HTERT RPE-1 (cell line): ENCODE results near the gene HNRNPF.
"Not testable (repeated sequence)": the region's sequence is repeated elsewhere in the genome, so short reads cannot be mapped to it uniquely, and the experiment has no call there.

Source experiments
- in situ Hi-C: fragments of 300-500 bp; cut with MboI; formaldehyde crosslinking; loops from 4 replicates; pipeline ENCODE4 v1.14.3; 2020; ENCODE audit warnings: low sequenced_read_pairs

The HNRNPF gene

DNA sequence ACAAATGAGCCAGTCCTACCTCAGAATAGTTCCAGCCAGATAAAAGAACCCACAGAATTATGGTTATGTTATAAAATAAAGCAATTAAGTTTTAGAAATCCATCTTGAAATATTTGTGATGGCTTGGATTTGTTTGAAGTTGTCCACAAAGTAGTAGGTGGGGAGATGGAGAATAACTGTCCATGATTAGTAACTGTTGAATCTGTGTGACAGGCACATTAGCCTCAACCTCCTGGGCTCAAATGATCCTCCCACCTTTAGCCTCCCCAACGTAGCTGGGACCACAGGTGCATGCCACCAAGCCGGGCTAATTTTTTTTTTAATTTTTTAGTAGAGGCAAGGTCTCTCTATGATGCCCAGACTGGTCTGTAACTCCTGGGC is 10.1 kb downstream of the HNRNPF start:
- in situ Hi-C loops = no loop called here

- in situ Hi-C loops = no loop called here
Observed at GRCh38 chr10:43396928-43397624, 11.9 kb downstream of the HNRNPF start.

DNA sequence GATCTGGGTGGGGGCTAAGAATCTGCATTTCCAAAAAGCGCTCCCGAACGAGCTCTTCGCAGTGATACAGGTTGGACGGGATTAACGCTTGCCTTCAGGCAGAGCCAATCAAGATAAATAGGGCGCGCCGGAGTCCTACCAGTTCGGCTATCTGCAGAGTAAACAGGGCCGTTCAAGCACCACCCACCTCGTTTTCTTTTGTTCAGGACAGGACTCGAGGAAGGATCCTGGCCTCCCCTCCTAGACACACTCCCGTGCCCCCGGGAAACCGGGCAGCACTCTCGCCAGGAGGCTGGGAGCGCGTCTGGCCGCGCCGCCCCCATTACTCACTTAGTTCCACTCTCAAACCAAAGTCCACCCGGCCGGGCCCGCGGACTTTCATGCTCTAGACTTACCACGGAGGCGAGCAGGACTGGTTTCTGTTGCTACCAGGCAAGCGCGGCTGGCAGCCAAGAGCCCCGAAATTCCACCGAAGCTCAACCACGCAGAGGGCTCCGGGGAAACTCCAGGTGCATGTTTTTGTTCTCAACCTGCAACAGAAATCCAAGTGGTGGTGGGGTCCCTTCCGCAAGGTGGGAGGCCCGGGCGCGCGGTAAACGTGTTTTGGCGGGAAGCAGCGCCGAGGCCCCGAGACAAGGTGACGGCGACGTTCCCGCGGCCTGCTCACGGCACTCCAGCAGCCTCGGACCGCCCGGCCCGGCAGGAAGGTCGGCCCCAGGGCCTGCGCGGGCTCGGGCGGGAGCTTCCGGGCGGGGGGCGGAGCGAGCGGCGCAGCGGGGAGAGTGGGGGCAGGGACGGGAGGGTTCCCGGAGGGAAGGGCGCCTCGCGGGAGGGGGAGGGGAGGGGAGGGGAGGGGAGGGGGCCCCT is 12.7 kb downstream of the HNRNPF start:
- in situ Hi-C loops = no loop called here

GRCh38 chr10:43395571-43396060 is 13.4 kb downstream of the HNRNPF start:
- in situ Hi-C loops = no loop called here

DNA sequence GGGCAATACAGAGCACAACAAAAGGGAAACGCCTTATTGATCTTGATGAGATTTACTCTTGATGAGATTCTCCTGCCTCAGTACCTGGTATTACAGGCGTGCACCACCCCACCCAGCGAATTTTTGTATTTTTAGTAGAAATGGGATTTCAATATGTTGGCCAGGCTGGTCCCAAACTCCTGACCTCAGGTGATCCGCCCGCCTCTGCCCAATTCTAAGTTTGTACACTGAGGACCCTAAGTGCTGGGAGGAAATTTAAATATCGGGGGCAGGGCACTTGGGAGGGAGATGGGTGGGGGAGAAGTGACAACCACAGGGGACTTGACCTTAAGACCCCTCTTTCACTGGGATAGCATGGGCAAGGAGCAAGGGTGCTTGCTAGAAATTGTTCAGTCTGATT is 14.1 kb downstream of the HNRNPF start:
- in situ Hi-C loops = no loop called here

GRCh38 chr10:43393606-43394360 is 15.2 kb downstream of the HNRNPF start:
- in situ Hi-C loops = no loop called here

DNA sequence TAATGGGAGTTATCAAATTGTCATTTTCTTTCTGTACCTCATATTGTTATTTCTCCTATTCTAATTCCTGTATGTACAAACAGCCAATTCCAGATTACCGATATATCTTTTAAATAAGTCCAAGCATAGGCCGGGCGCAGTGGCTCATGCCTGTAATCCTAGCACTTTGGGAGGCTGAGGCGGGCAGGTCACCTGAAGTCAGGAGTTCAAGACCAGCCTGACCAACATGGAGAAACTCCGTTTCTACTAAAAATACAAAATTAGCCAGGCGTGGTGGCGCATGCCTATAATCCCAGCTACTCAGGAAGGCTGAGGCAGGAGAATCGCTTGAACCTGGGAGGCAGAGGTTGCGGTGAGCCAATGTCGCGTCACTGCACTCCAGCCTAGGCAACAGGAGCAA is 15.8 kb downstream of the HNRNPF start:
- in situ Hi-C loops = not testable (repeated sequence)

DNA sequence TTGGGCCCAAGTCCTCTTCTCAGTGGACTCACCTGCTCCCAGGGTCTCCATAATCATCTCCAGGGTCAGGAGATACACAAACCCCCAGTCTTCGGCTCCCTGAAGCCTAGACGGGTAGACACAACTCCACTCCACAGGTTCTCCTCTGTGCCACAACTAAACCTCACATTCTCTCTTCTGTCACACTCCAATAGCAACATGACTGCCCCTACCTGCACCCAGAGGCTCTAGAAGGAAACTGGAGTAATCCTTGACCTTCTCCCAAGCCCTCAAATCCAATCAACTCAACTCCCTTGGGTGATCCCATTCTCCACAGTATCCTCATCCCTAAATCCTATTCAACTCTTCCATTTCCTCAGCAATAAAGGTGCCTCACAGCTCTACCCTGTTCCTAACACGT is 16.2 kb downstream of the HNRNPF start:
- in situ Hi-C loops = no loop called here

GRCh38 chr10:43391496-43391895 is 17.5 kb downstream of the HNRNPF start:
- in situ Hi-C loops = no loop called here

DNA sequence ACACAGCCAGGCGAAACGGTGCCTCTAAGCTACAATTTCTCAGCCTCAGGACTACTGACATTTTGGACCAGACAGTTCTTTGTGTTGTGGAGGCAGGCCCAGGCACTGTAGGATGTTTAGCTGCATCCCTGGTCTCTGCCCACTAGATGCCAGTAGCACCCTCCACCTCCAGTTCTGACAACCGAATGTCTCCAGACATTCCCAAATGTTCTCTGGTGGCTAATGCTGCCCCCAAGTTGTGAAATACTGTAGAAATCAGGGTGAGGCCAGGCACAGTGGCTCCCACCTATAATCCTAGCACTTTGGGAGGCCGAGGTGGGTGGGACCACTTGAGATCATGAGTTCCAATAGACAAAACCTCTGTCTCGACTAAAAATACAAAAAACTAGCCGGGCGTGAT is 18.2 kb downstream of the HNRNPF start:
- in situ Hi-C loops = no loop called here

- in situ Hi-C loops = no loop called here
Observed at GRCh38 chr10:43390333-43390732, 18.7 kb downstream of the HNRNPF start.

GRCh38 chr10:43389867-43390266 is 19.1 kb downstream of the HNRNPF start:
- in situ Hi-C loops = no loop called here

- in situ Hi-C loops = no loop called here
Observed at GRCh38 chr10:43387678-43388032, 21.3 kb downstream of the HNRNPF start.

DNA sequence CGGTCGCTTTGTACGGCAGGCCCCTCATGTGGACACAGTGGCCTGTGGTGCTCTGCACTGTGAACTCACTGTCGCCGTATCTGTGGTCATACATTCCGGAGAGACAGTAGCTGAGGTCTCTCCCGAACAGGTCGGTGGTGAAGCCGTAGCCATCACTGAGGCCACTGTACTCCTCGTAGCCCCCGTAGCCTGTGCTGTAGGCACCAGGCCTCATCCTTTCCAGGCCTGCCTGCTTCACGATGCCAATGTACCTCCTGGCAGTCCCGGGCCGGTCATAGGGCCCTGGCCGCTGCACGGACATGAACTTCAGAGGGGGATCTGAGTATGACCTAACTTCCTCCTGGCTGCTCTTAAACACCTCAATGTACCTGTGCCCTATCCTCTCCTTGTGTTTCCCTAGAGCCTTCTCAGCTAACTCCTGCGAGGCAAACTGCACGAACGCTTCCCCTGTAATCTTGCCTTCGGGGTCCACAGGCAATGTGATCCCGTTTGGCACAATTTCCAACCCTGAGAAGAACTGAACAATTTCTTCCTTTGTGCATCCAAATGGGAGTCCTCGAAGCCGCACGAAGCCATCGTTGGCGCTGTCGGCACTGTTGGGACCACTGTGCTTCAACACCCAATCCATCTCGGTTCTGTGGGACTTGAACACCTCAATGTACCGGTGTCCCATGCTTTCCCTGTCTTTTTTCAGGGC is 21.9 kb downstream of the HNRNPF start:
- in situ Hi-C loops = no loop called here

- in situ Hi-C loops = no loop called here
Observed at GRCh38 chr10:43386549-43386948, 22.4 kb downstream of the HNRNPF start.

GRCh38 chr10:43385412-43386004 is 23.5 kb downstream of the HNRNPF start:
- in situ Hi-C loops = no loop called here

DNA sequence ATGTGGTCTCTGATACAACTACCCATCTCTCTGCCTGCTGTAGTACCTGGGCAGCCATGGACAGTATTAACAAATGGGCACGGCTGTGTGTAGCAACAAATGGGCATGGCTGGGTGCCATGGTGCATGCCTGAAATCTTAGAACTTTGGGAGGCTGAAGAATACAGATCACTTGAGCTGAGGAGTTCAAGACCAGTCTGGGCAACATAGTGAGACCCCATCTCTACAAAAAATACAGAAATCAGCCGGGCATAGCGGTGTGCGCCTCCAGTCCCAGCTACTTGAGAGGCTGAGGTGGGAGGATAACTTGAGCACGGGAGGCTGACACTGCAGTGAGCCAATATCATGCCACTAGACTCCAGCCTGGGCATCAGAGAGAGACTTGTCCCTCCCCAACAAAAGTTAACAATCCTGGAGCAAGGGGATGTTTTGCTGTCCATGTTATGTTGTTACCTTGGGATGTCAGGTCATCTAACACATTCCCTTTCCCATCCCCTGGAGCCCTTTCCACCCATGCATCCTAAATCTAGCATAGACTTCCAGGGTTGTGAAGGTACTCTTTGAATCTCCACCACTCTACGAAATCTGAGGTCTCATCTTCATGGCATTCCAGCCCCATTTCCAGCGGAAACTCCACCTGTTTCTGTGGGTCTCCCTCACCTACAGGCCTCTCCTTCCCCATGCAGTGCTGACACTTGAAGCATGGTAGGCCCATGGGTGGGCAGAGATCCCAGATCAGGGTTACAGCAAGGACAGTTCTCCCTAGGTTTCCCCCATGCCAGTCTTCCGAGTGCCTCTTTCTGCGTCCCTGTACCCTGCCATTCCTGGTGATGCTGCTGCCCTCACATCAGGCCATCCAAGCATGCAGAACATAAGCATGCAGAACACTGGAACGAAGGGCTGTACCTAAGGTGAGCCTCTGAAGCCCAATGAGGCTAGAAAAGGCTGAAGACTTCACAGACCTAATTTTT is 24.4 kb downstream of the HNRNPF start:
- in situ Hi-C loops = no loop called here

DNA sequence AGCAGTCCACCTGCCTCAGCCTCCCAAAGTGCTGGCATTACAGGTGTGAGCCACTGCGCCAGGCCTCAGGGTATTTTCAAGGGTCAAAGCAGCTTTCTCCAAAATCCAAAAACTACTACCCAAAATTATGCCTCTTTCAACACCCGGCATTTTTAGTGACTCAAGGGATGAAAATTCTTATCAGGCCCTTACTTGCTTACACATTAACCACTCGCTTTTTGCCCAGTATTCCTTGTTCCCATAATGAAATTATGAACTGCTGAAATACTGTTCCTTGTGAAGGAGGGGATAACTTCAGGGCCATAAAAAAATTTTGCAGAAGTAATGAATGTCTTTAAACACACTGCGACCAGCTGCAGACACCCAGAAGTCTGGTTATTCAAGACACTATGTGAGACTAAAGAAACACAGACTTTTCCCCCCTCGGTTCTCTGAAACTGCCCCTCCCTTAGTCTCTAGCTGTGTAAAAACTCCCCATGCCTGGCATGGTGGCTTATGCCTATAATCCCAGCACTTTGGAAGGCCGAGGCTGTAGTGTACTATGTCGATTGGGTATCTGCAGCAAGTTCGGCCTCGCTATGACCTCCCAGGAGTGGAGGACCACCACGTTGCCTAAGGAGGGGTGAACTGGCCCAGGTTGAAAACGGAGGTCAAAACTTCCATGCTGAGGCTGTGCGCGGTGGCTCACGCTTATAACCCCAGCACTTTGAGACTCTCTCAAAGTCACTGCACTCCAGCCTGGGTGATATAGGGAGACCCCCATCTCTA is 25.6 kb downstream of the HNRNPF start:
- in situ Hi-C loops = no loop called here
